K562 (cell line): ENCODE data around the gene PPP4R4. TPM values are rescaled to one million over a fixed set of nuclear protein-coding genes. Genes with fewer than 3 reads are reported as not detected.

Experiments used
- ATAC-seq: fragments of 200-7000 bp; cut with Tn5 transposase; 3 replicates; pipeline ENCODE4 v1.9.1; 2020; ENCODE audit warnings: moderate library complexity
- BruUV-seq: library from RNA; stranded (reverse); fragments of 400-500 nt; replicated peaks from 2 replicates; lab custom pipeline; 2021; lab: Mats Ljungman, UMichigan
- CTCF ChIA-PET: fragments of 300-600 bp; formaldehyde crosslinking; extraction: SDS; loops from one replicate; lab custom pipeline; 2021; ENCODE audit warnings: low intra/inter-chr PET ratio; lab: Yijun Ruan, JAX
- POLR2A ChIA-PET: fragments of 300-600, 350-650 bp; sonication (Branson Sonifier 250); formaldehyde crosslinking; extraction: SDS; loops from one replicate; lab custom pipeline; 2021; ENCODE audit warnings: antibody characterized with exemption, inconsistent platforms; lab: Yijun Ruan, JAX
- DNase-seq, 4 experiments: peaks; one replicate each; pipeline versions ENCODE4 v3.0.0 to v3.0.0-alpha.2; 2011 to 2018; ENCODE audit warnings: low spot score in 3 of 4, mixed read lengths in 3 of 4; ENCODE audit errors: extremely low read depth in 1 of 4
- FAIRE-seq: peaks from 2 replicates; lab custom pipeline; 2011; peaks lifted over from hg19 to GRCh38; lab: Jason Lieb, UNC
- H2AFZ ChIP-seq: 2 replicates; pipeline ENCODE4 v1.6.0; 2011; ENCODE audit warnings: low read depth, low read length, control low read depth, inconsistent platforms
- H3K27ac ChIP-seq: fragments of 200-600 bp; 3 replicates; pipeline ENCODE4 v1.8.0; 2011; ENCODE audit warnings: low read depth, mild to moderate bottlenecking, control low read depth, inconsistent platforms, low read length, moderate library complexity, mixed read lengths; ENCODE audit errors: extremely low read depth
- H3K27me3 ChIP-seq, 2 experiments: fragments of 300-600 bp in 1 of 2; 2 replicates in 1 of 2; 3 replicates in 1 of 2; pipeline versions ENCODE4 v1.6.0 to v1.8.0; 2011; ENCODE audit warnings: inconsistent platforms in 2 of 2, low read length in 2 of 2, mild to moderate bottlenecking in 1 of 2, mixed read lengths in 1 of 2, moderate library complexity in 1 of 2; ENCODE audit not compliant: control insufficient read depth in 2 of 2, insufficient read depth in 2 of 2
- H3K36me3 ChIP-seq: fragments of 300-600 bp; 3 replicates; pipeline ENCODE4 v1.8.0; 2011; ENCODE audit warnings: mild to moderate bottlenecking, low read length, inconsistent platforms; ENCODE audit not compliant: control insufficient read depth, insufficient read depth
- H3K4me1 ChIP-seq, 2 experiments: fragments of 200-600 bp in 1 of 2; replicated peaks in 1 of 2; 2 replicates in 1 of 2; 3 replicates in 1 of 2; pipeline versions ENCODE4 v1.5.1 to v1.8.0; 2011; ENCODE audit warnings: inconsistent platforms in 2 of 2, low read length in 2 of 2, mild to moderate bottlenecking in 1 of 2, mixed read lengths in 1 of 2, moderate library complexity in 1 of 2; ENCODE audit not compliant: control insufficient read depth in 2 of 2, insufficient read depth in 2 of 2
- H3K4me2 ChIP-seq: 2 replicates; pipeline ENCODE4 v1.6.1; 2011; ENCODE audit warnings: low read length, control low read depth, inconsistent platforms, mixed read lengths; ENCODE audit not compliant: insufficient read depth
- H3K4me3 ChIP-seq: fragments of 200-600 bp; sonication (generic), shearing (Covaris generic); 2 replicates; pipeline ENCODE4 v1.5.1; 2016; ENCODE audit warnings: control low read depth, inconsistent platforms
- H3K79me2 ChIP-seq: fragments of 200-600 bp; 3 replicates; pipeline ENCODE4 v1.8.0; 2011; ENCODE audit warnings: low read length, inconsistent platforms; ENCODE audit not compliant: control insufficient read depth, insufficient read depth
- H3K9ac ChIP-seq, 2 experiments: 2 replicates each; pipeline versions ENCODE4 v1.6.0 to v1.6.1; 2011; ENCODE audit warnings: low read depth in 2 of 2, low read length in 2 of 2, control low read depth in 1 of 2, inconsistent platforms in 1 of 2, mild to moderate bottlenecking in 1 of 2, mixed read lengths in 1 of 2; ENCODE audit not compliant: insufficient read depth in 1 of 2
- H3K9me1 ChIP-seq: one replicate; pipeline ENCODE4 v1.6.0; 2011; ENCODE audit warnings: inconsistent platforms, mild to moderate bottlenecking, low read length, moderate library complexity; ENCODE audit not compliant: control insufficient read depth, insufficient read depth
- H3K9me3 ChIP-seq: replicated peaks from 2 replicates; pipeline ENCODE4 v1.5.1; 2011; ENCODE audit warnings: low read depth, low read length, inconsistent platforms; ENCODE audit not compliant: control insufficient read depth, insufficient read depth
- H4K20me1 ChIP-seq: replicated peaks from 2 replicates; pipeline ENCODE4 v1.6.1; 2011; ENCODE audit warnings: low read length, inconsistent platforms, mixed read lengths; ENCODE audit not compliant: control insufficient read depth, insufficient read depth
- BCOR ChIP-seq: fragments of 450-650 bp; IDR thresholded peaks from 2 replicates; pipeline ENCODE4 v1.6.1; 2016
- EP400 ChIP-seq: fragments of 450-650 bp; IDR thresholded peaks from 2 replicates; pipeline ENCODE4 v1.6.1; 2017; ENCODE audit warnings: antibody characterized with exemption, mild to moderate bottlenecking, moderate library complexity
- MEF2A ChIP-seq: IDR thresholded peaks from 2 replicates; pipeline ENCODE4 v1.6.1; 2011; ENCODE audit warnings: low read depth, mild to moderate bottlenecking, low read length, moderate library complexity; ENCODE audit not compliant: control insufficient read depth
- NFE2 ChIP-seq: IDR thresholded peaks from 2 replicates; pipeline ENCODE4 v1.6.1; 2014; ENCODE audit warnings: antibody characterized with exemption, low read depth
- RAD21 ChIP-seq, 2 experiments: fragments of 250-450 bp in 1 of 2; fragments of 450-650 bp in 1 of 2; sonication (Bioruptor Pico) in 1 of 2; formaldehyde crosslinking in 1 of 2; IDR thresholded peaks in 1 of 2; conservative IDR thresholded peaks in 1 of 2; 2 replicates each; pipeline versions ENCODE4 v1.4.0 to v1.8.0; 2020 to 2022; ENCODE audit warnings: mild to moderate bottlenecking in 2 of 2, moderate library complexity in 1 of 2
- RFX7 ChIP-seq: fragments of 250-450 bp; sonication (Bioruptor Pico); IDR thresholded peaks from 2 replicates; pipeline ENCODE4 v1.5.1; 2021; ENCODE audit warnings: mild to moderate bottlenecking
- SMARCE1 ChIP-seq: fragments of 450-650 bp; IDR thresholded peaks from 2 replicates; pipeline ENCODE4 v1.7.1; 2016; ENCODE audit warnings: mild to moderate bottlenecking
- ZNF212 ChIP-seq: fragments of 450-650 bp; formaldehyde crosslinking; IDR thresholded peaks from 2 replicates; pipeline ENCODE4 v1.4.0; 2020; ENCODE audit warnings: mild to moderate bottlenecking
- ZNF586 ChIP-seq: fragments of 450-650 bp; formaldehyde crosslinking; conservative IDR thresholded peaks from 2 replicates; pipeline ENCODE4 v1.4.0; 2020; ENCODE audit warnings: mild to moderate bottlenecking, moderate library complexity
- ZNF764 ChIP-seq: fragments of 250-450 bp; sonication (Bioruptor Pico); IDR thresholded peaks from 2 replicates; pipeline ENCODE4 v1.4.0; 2020; ENCODE audit warnings: low read depth, mild to moderate bottlenecking, moderate library complexity
- WGBS: fragments of 100-300 bp; shearing (Covaris generic); methylation state at CpG from one replicate; pipeline ENCODE4 v1.1.6; 2016; ENCODE audit warnings: low coverage, mixed read lengths; ENCODE audit not compliant: insufficient coverage; ENCODE audit errors: missing lambda C conversion rate; 5-methylcytosine and 5-hydroxymethylcytosine counted together
- in situ Hi-C: fragments of 300-500 bp; cut with MboI; formaldehyde crosslinking; loops from 4 replicates; pipeline ENCODE4 v1.15.0; 2018; ENCODE audit warnings: inconsistent platforms, mixed read lengths
- intact Hi-C: fragments of 100-400 bp; cut with micrococcal nuclease; formaldehyde crosslinking; loops from 2 replicates; pipeline ENCODE4 v1.14.2; 2022
- polyA plus RNA-seq, 8 experiments: library from polyadenylated mRNA; depleted of rRNA in 4 of 8; stranded (reverse) in 5 of 8; unstranded in 3 of 8; fragments of >200 nt; fragmentation: Nextera tagmentation in 2 of 8; fragmentation: Illumina TruSeq in 1 of 8; extraction: Ambion mirVana in 2 of 8; extraction: Trizol in 1 of 8; gene quantifications; 2 replicates each; pipeline versions ENCODE4 v1.2.1 to v1.2.3, GENCODE V29; 2011 to 2014; ENCODE audit warnings: inconsistent platforms in 1 of 8, missing spikeins in 1 of 8
- total RNA-seq, 7 experiments: library from RNA; depleted of rRNA in 6 of 7; stranded (reverse); fragments of >200 nt in 6 of 7; fragmentation: Illumina TruSeq in 2 of 7; extraction: Trizol in 2 of 7; gene quantifications; 2 replicates each; pipeline versions ENCODE4 v1.2.1 to v1.2.3, GENCODE V29; 2011 to 2021; ENCODE audit warnings: low replicate concordance in 1 of 7
- TF ChIP-seq, protein P1 (sequence below), 3 experiments: fragments of 200-800 bp in 1 of 3; fragments of 250-450 bp in 1 of 3; fragments of 450-650 bp in 1 of 3; sonication (Bioruptor Pico) in 1 of 3; sonication (Bioruptor generic) in 1 of 3; formaldehyde crosslinking in 1 of 3; IDR thresholded peaks; 2 replicates each; pipeline versions ENCODE4 v1.6.1 to v1.8.0; 2016 to 2022; ENCODE audit warnings: mild to moderate bottlenecking in 2 of 3, missing genetic modification characterization in 2 of 3, missing compliant biosample characterization in 1 of 3, moderate library complexity in 1 of 3

PPP4R4 gene
- total and polyA plus RNA-seq, 9 of the 15 experiments (the other 6 are each of a cell fraction or from before 2014, with no cell fraction given): 0.11 to 0.26 TPM; not detected in 7

DNA sequence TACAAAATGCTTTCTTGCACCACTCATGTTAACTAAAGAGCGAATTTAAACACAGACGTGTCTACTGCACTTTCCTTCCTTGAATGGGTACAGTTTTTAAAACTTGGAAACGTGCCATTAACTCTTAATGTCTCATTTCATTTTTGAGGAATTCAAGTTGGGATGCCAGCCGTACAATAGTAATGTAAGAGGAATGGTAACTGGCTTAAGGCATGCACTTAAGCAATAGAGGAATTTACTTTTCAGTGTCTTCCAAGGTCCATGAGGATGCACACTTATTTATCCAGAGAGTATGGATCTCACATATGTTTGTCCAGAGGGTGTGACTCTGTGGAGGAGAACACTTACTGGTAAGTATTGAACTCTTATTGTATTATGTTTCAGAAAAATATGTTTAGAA is 52.9 kb downstream of the PPP4R4 start:
- WGBS: 0% methylated on average over 4 of the region's 4 CpGs

More for the DNA sequence above, 52.9 kb downstream of the PPP4R4 start:
- FAIRE-seq (no peak), ATAC-seq (no peak), DNase-seq (no peak)
- H3K79me2 ChIP-seq: no peaks in the 10 kb centered on the region
- H3K27me3 ChIP-seq: no peaks in the 10 kb centered on the region
- CTCF ChIA-PET: no interaction called here
- POLR2A ChIA-PET: no interaction called here
- no peaks in the 10 kb centered on the region for H3K36me3 ChIP-seq
- no peak overlapping the region for H3K4me3 ChIP-seq
- no peak overlapping the region for H3K27ac ChIP-seq
- no peaks in the 10 kb centered on the region for H3K9me3 ChIP-seq
- no peaks in the 10 kb centered on the region for H3K4me1 ChIP-seq
- TF ChIP-seq ZNF212 (CRISPR knock-in tag): no peak
- TF ChIP-seq, protein P1, sequence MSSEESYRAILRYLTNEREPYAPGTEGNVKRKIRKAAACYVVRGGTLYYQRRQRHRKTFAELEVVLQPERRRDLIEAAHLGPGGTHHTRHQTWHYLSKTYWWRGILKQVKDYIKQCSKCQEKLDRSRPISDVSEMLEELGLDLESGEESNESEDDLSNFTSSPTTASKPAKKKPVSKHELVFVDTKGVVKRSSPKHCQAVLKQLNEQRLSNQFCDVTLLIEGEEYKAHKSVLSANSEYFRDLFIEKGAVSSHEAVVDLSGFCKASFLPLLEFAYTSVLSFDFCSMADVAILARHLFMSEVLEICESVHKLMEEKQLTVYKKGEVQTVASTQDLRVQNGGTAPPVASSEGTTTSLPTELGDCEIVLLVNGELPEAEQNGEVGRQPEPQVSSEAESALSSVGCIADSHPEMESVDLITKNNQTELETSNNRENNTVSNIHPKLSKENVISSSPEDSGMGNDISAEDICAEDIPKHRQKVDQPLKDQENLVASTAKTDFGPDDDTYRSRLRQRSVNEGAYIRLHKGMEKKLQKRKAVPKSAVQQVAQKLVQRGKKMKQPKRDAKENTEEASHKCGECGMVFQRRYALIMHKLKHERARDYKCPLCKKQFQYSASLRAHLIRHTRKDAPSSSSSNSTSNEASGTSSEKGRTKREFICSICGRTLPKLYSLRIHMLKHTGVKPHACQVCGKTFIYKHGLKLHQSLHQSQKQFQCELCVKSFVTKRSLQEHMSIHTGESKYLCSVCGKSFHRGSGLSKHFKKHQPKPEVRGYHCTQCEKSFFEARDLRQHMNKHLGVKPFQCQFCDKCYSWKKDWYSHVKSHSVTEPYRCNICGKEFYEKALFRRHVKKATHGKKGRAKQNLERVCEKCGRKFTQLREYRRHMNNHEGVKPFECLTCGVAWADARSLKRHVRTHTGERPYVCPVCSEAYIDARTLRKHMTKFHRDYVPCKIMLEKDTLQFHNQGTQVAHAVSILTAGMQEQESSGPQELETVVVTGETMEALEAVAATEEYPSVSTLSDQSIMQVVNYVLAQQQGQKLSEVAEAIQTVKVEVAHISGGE (CRISPR knock-in tag; IDR thresholded peaks at IDR 0.05): no peak
- no peak for TF ChIP-seq NFE2
- TF ChIP-seq ZNF764 (CRISPR knock-in tag): no peak
- no peak for TF ChIP-seq ZNF586 (CRISPR knock-in tag)
- TF ChIP-seq RAD21 (CRISPR knock-in tag; conservative IDR thresholded peaks at IDR 0.05 in 1 of 2, IDR thresholded peaks at IDR 0.05 in 1 of 2): no peak
- TF ChIP-seq EP400: no peak
- no peak for TF ChIP-seq MEF2A
- no peak for TF ChIP-seq SMARCE1
- no peak for TF ChIP-seq BCOR
- no peak for TF ChIP-seq RFX7 (CRISPR knock-in tag)
- in situ Hi-C loops (no loop called here), intact Hi-C loops (no loop called here)
- H3K4me2 ChIP-seq: no peak overlapping the region
- no peaks in the 10 kb centered on the region for H3K9me1 ChIP-seq
- no peak overlapping the region for H2AFZ ChIP-seq
- no peaks in the 10 kb centered on the region for H4K20me1 ChIP-seq
- H3K9ac ChIP-seq: no peak overlapping the region
- BruUV-seq: no TSS peak
